ENCODE measurements around the gene CD8A. TPM values are rescaled to one million over a fixed set of nuclear protein-coding genes. Genes with fewer than 3 reads are reported as not detected.

The CD8A gene
- total RNA-seq, 2 donors from 2014 or later, result 1.2 to 1.6 TPM

GRCh38 chr2:86786001-86786536 lies 4.6 kb downstream of the CD8A start:
- no peaks in the 10 kb centered on the region for H3K9me3 ChIP-seq
- H3K36me3 ChIP-seq, result no peaks in the 10 kb centered on the region
- no peak overlapping the region for H3K27ac ChIP-seq
- H3K27me3 ChIP-seq, result peaks cover 28% of the 10 kb centered on the region
- H3K9ac ChIP-seq (ENCODE audit: low read depth in 2 of 2, low read length in 2 of 2), result no peak overlapping the region
- no peak for DNase-seq
- intact Hi-C loops (cut with DNase I), result no loop called here
- no peak overlapping the region for H3K4me3 ChIP-seq
- no peaks in the 10 kb centered on the region for H3K4me1 ChIP-seq
- TF ChIP-seq CTCF (IDR thresholded peaks at IDR 0.05), result no peak

- no peak for TF ChIP-seq CTCF (IDR thresholded peaks at IDR 0.05)
- DNase-seq, result no peak
- Histone ChIP-seq H3K36me3 (no peaks in the 10 kb centered on the region), H3K27ac (no peak overlapping the region), H3K4me1 (no peaks in the 10 kb centered on the region), H3K4me3 (no peak overlapping the region), H3K9ac (ENCODE audit: low read depth in 2 of 2, low read length in 2 of 2) (no peak overlapping the region), H3K27me3 (peaks cover 21% of the 10 kb centered on the region), H3K9me3 (no peaks in the 10 kb centered on the region)
- intact Hi-C loops (cut with DNase I), result no loop called here
Measured at GRCh38 chr2:86785456-86785855, 5.3 kb downstream of the CD8A start.

GRCh38 chr2:86783615-86784339 lies 6.9 kb downstream of the CD8A start:
- no peaks in the 10 kb centered on the region for H3K36me3 ChIP-seq
- no peak for TF ChIP-seq CTCF (IDR thresholded peaks at IDR 0.05)
- no peak overlapping the region for H3K4me3 ChIP-seq
- peaks cover 5% of the 10 kb centered on the region for H3K27me3 ChIP-seq
- no peaks in the 10 kb centered on the region for H3K4me1 ChIP-seq
- no peaks in the 10 kb centered on the region for H3K9me3 ChIP-seq
- intact Hi-C loops (cut with DNase I), result no loop called here
- no peak overlapping the region for H3K27ac ChIP-seq
- H3K9ac ChIP-seq (ENCODE audit: low read depth in 2 of 2, low read length in 2 of 2), result no peak overlapping the region
- no peak for DNase-seq

GRCh38 chr2:86782748-86783147 lies 8.0 kb downstream of the CD8A start:
- DNase-seq, result no peak
- H3K27me3 ChIP-seq, result no peaks in the 10 kb centered on the region
- no peak overlapping the region for H3K9ac ChIP-seq (ENCODE audit: low read depth in 2 of 2, low read length in 2 of 2)
- H3K4me3 ChIP-seq, result no peak overlapping the region
- H3K27ac ChIP-seq, result no peak overlapping the region
- intact Hi-C loops (cut with DNase I), result no loop called here
- TF ChIP-seq CTCF (IDR thresholded peaks at IDR 0.05), result no peak
- H3K4me1 ChIP-seq, result no peaks in the 10 kb centered on the region
- H3K36me3 ChIP-seq, result no peaks in the 10 kb centered on the region
- H3K9me3 ChIP-seq, result no peaks in the 10 kb centered on the region

- H3K27me3 ChIP-seq, result no peaks in the 10 kb centered on the region
- DNase-seq, result no peak
- H3K36me3 ChIP-seq, result no peaks in the 10 kb centered on the region
- no peak overlapping the region for H3K9ac ChIP-seq (ENCODE audit: low read depth in 2 of 2, low read length in 2 of 2)
- no peak overlapping the region for H3K27ac ChIP-seq
- H3K4me3 ChIP-seq, result no peak overlapping the region
- TF ChIP-seq CTCF (IDR thresholded peaks at IDR 0.05), result no peak
- intact Hi-C loops (cut with DNase I), result no loop called here
- H3K9me3 ChIP-seq, result no peaks in the 10 kb centered on the region
- no peaks in the 10 kb centered on the region for H3K4me1 ChIP-seq
Measured at GRCh38 chr2:86781363-86781762, 9.3 kb downstream of the CD8A start.

Data from colonic mucosa (tissue), 4 donors.